Neural cell (in vitro differentiated cells): Measurements from ENCODE around the gene TRABD2A. TPM values are rescaled to one million over a fixed set of nuclear protein-coding genes. Genes with fewer than 3 reads are reported as not detected.

ENCODE experiments used
- H2AFZ ChIP-seq: fragments of 200-600, 300-800 bp; sonication (generic), shearing (Covaris generic); 2 replicates; pipeline ENCODE4 v1.6.0; 2014; ENCODE audit warnings: low read depth, mild to moderate bottlenecking, antibody characterized with exemption, low read length, moderate library complexity
- H3F3A ChIP-seq: fragments of 200-600 bp; shearing (Covaris generic); 2 replicates; pipeline ENCODE4 v1.6.1; 2016; ENCODE audit warnings: mild to moderate bottlenecking, moderate library complexity, mixed read lengths, antibody characterized with exemption, low read length; ENCODE audit not compliant: insufficient read depth, poor library complexity, severe bottlenecking
- H3K27ac ChIP-seq: fragments of 200-600, 300-800 bp; sonication (generic), shearing (Covaris generic); 2 replicates; pipeline ENCODE4 v1.5.1; 2014; ENCODE audit warnings: mild to moderate bottlenecking, low read length, moderate library complexity
- H3K27me3 ChIP-seq: fragments of 300-800, 200-600 bp; sonication (generic), shearing (Covaris generic); 2 replicates; pipeline ENCODE4 v1.6.0; 2014; ENCODE audit warnings: mild to moderate bottlenecking, low read depth, low read length, moderate library complexity; ENCODE audit not compliant: insufficient read depth
- H3K36me3 ChIP-seq: fragments of 300-800, 200-600 bp; sonication (generic), shearing (Covaris generic); 2 replicates; pipeline ENCODE4 v1.5.1; 2014; ENCODE audit warnings: mild to moderate bottlenecking, antibody characterized with exemption, low read length, moderate library complexity; ENCODE audit not compliant: insufficient read depth
- H3K4me2 ChIP-seq: fragments of 300-800, 200-600 bp; sonication (generic), shearing (Covaris generic); 2 replicates; pipeline ENCODE4 v1.6.0; 2014; ENCODE audit warnings: mild to moderate bottlenecking, low read length
- H3K4me3 ChIP-seq: fragments of 300-800, 200-600 bp; sonication (generic), shearing (Covaris generic); 2 replicates; pipeline ENCODE4 v1.5.1; 2014; ENCODE audit warnings: mild to moderate bottlenecking, low read length, moderate library complexity
- H3K79me2 ChIP-seq: fragments of 200-600 bp; shearing (Covaris generic); replicated peaks from 2 replicates; pipeline ENCODE4 v1.6.0; 2014; ENCODE audit warnings: mild to moderate bottlenecking, low read length, moderate library complexity; ENCODE audit not compliant: insufficient read depth
- H3K9ac ChIP-seq: fragments of 300-800, 200-600 bp; sonication (generic), shearing (Covaris generic); 2 replicates; pipeline ENCODE4 v1.6.1; 2016; ENCODE audit warnings: mild to moderate bottlenecking, low read length, mixed read lengths
- H3K9me2 ChIP-seq: fragments of 200-600 bp; shearing (Covaris generic); 2 replicates; pipeline ENCODE4 v1.6.1; 2016; ENCODE audit warnings: mild to moderate bottlenecking, low read length, mixed read lengths; ENCODE audit not compliant: insufficient read depth
- H3K9me3 ChIP-seq: fragments of 200-600, 300-800 bp; sonication (generic), shearing (Covaris generic); 2 replicates; pipeline ENCODE4 v1.6.1; 2016; ENCODE audit warnings: mild to moderate bottlenecking, mixed run types, low read length, moderate library complexity, mixed read lengths
- H4K20me1 ChIP-seq: fragments of 200-600 bp; shearing (Covaris generic); 2 replicates; pipeline ENCODE4 v1.6.1; 2016; ENCODE audit warnings: mild to moderate bottlenecking, mixed run types; ENCODE audit not compliant: insufficient read depth
- EP300 ChIP-seq: fragments of 450-650 bp; conservative IDR thresholded peaks from 2 replicates; pipeline ENCODE4 v1.6.1; 2014; ENCODE audit warnings: antibody characterized with exemption, mild to moderate bottlenecking, moderate library complexity; ENCODE audit not compliant: poor library complexity, severe bottlenecking
- EZH2 ChIP-seq: fragments of 200-600, 300-800 bp; shearing (Covaris generic), sonication (generic); IDR thresholded peaks from 2 replicates; pipeline ENCODE4 v1.6.1; 2014; ENCODE audit warnings: antibody characterized with exemption, low read length, borderline replicate concordance, mild to moderate bottlenecking; ENCODE audit not compliant: insufficient read depth, poor library complexity, severe bottlenecking
- MXI1 ChIP-seq: fragments of 450-650 bp; conservative IDR thresholded peaks from 2 replicates; pipeline ENCODE4 v1.6.1; 2014; ENCODE audit warnings: antibody characterized with exemption, mild to moderate bottlenecking; ENCODE audit not compliant: poor library complexity, severe bottlenecking
- POLR2AphosphoS5 ChIP-seq: IDR thresholded peaks from 2 replicates; pipeline ENCODE4 v1.6.1; 2012
- RAD21 ChIP-seq: fragments of 450-650 bp; conservative IDR thresholded peaks from 2 replicates; pipeline ENCODE4 v1.6.1; 2014; ENCODE audit warnings: antibody characterized with exemption, mild to moderate bottlenecking, moderate library complexity
- SMC3 ChIP-seq: fragments of 450-650 bp; conservative IDR thresholded peaks from 2 replicates; pipeline ENCODE4 v1.6.1; 2014; ENCODE audit warnings: antibody characterized with exemption, mild to moderate bottlenecking, moderate library complexity; ENCODE audit not compliant: poor library complexity
- TAF1 ChIP-seq: IDR thresholded peaks from 2 replicates; pipeline ENCODE4 v1.6.1; 2012; ENCODE audit warnings: low read depth
- polyA plus RNA-seq: library from polyadenylated mRNA; depleted of rRNA; stranded (reverse); fragments of >200 nt; gene quantifications from 2 replicates; pipeline ENCODE4 v1.2.3, GENCODE V29; 2014
- TF ChIP-seq, protein P1 (sequence below): fragments of 450-650 bp; IDR thresholded peaks from 2 replicates; pipeline ENCODE4 v1.5.1; 2014; ENCODE audit warnings: antibody characterized with exemption, mild to moderate bottlenecking, moderate library complexity; ENCODE audit not compliant: poor library complexity, severe bottlenecking
- TF ChIP-seq, protein P2 (sequence below): IDR thresholded peaks from 2 replicates; pipeline ENCODE4 v1.6.1; 2012; ENCODE audit warnings: borderline replicate concordance

TRABD2A gene
- polyA plus RNA-seq, 1 donor from 2014 or later = 0.17 TPM

DNA sequence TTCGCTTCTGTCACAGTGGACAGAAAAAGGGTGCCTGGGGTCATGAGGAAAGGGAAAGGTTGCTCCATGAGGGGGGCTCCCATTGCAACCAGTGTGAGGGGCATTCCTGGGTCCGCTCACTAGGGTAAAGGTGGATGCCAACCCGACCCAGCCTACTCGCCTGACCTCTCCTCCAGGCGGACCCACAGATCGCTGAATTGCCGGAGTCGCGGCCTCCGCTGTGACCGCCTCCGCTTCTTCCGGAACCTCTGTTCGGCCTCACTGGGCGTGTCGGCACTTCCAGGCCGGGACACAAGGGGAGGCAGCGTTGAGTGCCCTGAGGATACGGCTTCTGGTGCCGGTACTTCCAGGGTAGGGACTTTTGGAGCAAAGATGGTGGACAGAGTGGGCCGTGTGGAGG is 57.1 kb downstream of the TRABD2A start (continued):
- TF ChIP-seq, protein P1, sequence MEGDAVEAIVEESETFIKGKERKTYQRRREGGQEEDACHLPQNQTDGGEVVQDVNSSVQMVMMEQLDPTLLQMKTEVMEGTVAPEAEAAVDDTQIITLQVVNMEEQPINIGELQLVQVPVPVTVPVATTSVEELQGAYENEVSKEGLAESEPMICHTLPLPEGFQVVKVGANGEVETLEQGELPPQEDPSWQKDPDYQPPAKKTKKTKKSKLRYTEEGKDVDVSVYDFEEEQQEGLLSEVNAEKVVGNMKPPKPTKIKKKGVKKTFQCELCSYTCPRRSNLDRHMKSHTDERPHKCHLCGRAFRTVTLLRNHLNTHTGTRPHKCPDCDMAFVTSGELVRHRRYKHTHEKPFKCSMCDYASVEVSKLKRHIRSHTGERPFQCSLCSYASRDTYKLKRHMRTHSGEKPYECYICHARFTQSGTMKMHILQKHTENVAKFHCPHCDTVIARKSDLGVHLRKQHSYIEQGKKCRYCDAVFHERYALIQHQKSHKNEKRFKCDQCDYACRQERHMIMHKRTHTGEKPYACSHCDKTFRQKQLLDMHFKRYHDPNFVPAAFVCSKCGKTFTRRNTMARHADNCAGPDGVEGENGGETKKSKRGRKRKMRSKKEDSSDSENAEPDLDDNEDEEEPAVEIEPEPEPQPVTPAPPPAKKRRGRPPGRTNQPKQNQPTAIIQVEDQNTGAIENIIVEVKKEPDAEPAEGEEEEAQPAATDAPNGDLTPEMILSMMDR = no peak

DNA sequence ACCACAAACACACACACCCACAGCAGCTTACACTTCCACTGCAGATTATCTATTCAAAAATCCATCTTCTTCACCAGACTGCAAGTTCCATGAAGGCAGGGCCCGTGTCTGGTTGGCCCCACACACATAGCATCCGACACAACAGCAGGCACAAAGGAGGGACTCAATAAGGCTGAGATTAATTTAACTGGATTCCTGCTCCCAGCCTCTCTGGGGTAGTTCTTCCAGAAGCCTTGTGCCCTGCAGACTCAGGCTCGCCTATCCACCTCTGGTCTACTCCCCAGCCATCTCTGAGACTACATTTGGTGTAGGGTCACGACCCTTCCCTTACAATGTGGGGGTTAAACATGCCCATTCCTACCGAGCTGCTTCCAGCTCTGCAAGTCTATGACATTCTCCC is 57.7 kb downstream of the TRABD2A start:
- Histone ChIP-seq H3F3A (no peaks in the 10 kb centered on the region), H2AFZ (no peak overlapping the region), H3K9ac (no peak overlapping the region), H4K20me1 (no peaks in the 10 kb centered on the region), H3K9me2 (no peaks in the 10 kb centered on the region), H3K27ac (no peak overlapping the region), H3K27me3 (no peaks in the 10 kb centered on the region), H3K36me3 (no peaks in the 10 kb centered on the region), H3K4me2 (no peak overlapping the region), H3K4me3 (no peak overlapping the region), H3K79me2 (no peaks in the 10 kb centered on the region), H3K9me3 (no peaks in the 10 kb centered on the region)
- no peak for TF ChIP-seq EP300
- TF ChIP-seq, protein P2, sequence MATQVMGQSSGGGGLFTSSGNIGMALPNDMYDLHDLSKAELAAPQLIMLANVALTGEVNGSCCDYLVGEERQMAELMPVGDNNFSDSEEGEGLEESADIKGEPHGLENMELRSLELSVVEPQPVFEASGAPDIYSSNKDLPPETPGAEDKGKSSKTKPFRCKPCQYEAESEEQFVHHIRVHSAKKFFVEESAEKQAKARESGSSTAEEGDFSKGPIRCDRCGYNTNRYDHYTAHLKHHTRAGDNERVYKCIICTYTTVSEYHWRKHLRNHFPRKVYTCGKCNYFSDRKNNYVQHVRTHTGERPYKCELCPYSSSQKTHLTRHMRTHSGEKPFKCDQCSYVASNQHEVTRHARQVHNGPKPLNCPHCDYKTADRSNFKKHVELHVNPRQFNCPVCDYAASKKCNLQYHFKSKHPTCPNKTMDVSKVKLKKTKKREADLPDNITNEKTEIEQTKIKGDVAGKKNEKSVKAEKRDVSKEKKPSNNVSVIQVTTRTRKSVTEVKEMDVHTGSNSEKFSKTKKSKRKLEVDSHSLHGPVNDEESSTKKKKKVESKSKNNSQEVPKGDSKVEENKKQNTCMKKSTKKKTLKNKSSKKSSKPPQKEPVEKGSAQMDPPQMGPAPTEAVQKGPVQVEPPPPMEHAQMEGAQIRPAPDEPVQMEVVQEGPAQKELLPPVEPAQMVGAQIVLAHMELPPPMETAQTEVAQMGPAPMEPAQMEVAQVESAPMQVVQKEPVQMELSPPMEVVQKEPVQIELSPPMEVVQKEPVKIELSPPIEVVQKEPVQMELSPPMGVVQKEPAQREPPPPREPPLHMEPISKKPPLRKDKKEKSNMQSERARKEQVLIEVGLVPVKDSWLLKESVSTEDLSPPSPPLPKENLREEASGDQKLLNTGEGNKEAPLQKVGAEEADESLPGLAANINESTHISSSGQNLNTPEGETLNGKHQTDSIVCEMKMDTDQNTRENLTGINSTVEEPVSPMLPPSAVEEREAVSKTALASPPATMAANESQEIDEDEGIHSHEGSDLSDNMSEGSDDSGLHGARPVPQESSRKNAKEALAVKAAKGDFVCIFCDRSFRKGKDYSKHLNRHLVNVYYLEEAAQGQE = no peak
- no peak for TF ChIP-seq POLR2AphosphoS5
- TF ChIP-seq, protein P1 = no peak
- no peak for TF ChIP-seq RAD21
- TF ChIP-seq SMC3 = no peak
- no peak for TF ChIP-seq EZH2

DNA sequence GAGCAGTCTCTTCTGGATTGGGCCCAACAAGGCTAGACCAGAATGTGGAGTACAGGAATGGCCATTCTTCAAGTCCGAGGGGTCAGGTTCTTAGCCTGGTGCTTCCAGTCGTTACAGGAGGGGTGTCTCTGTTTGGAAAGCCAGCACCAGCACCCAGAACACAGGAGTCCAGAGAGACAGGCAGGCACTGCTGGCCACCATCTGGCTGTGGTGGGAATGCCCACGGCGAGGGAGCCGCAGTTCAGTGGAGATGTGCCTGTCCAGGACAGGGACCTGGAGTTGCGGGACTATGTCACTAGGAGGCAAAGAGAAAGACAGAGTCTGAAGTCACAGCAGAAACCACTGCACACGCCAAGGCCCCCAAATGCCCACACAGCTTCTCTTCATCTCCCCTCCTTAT is 59.1 kb downstream of the TRABD2A start:
- Histone ChIP-seq H3K27me3 (no peaks in the 10 kb centered on the region), H3F3A (no peaks in the 10 kb centered on the region), H3K9ac (no peak overlapping the region), H3K27ac (no peak overlapping the region), H4K20me1 (no peaks in the 10 kb centered on the region), H3K4me3 (no peak overlapping the region), H3K79me2 (no peaks in the 10 kb centered on the region), H3K9me3 (no peaks in the 10 kb centered on the region), H2AFZ (no peak overlapping the region), H3K4me2 (no peak overlapping the region), H3K9me2 (no peaks in the 10 kb centered on the region), H3K36me3 (no peaks in the 10 kb centered on the region)
- TF ChIP-seq RAD21 (no peak), SMC3 (no peak), EP300 (no peak), EZH2 (no peak), POLR2AphosphoS5 (no peak), TAF1 (no peak), MXI1 (no peak)
- TF ChIP-seq, protein P2 = no peak
- TF ChIP-seq, protein P1 = no peak
